Measurements from ENCODE around the gene PLD1. TPM values are rescaled to one million over a fixed set of nuclear protein-coding genes. Genes with fewer than 3 reads are reported as not detected.
"Not testable (repeated sequence)": the region's sequence is repeated elsewhere in the genome, so short reads cannot be mapped to it uniquely, and the experiment has no call there.

The PLD1 gene
- 10 to 100 TPM; 11.2 to 47.1 (median 15.6) TPM for total RNA-seq

GRCh38 chr3:171809861-171810628 is at the start of gene PLD1:
Gene PLD1 (minus strand): TSS chr3:171810483. CDS start chr3:171738051, 72,432 bp downstream.
- WGBS, 2 donors = 3 to 5% methylated on average over 12 to 33 of the region's 78 CpGs
- peaks cover 24 to 52% (median 34%) of the 10 kb centered on the region in 4 donors for H3K4me1 ChIP-seq
- no peaks in the 10 kb centered on the region for H3K9me3 ChIP-seq
- peak within 1 kb of the TSS; percentile 56 to 73 (median 67) for H3K4me3 ChIP-seq
- DNase-seq = peak; percentile 91 to 95
- no peaks in the 10 kb centered on the region for H3K36me3 ChIP-seq
- H3K27me3 ChIP-seq = no peaks in the 10 kb centered on the region
- TF ChIP-seq POLR2A (IDR thresholded peaks at IDR 0.05) (peak in 2 of 4 donors; percentile 50 to 83), CTCF (IDR thresholded peaks at IDR 0.05) (peak in 3 of 6 experiments; percentile 12 to 33 (median 15)), POLR2AphosphoS5 (IDR thresholded peaks at IDR 0.05) (peak; percentile 53 to 80), EP300 (IDR thresholded peaks at IDR 0.05) (peak in 1 of 4 donors; percentile 23)
- ATAC-seq (ENCODE audit: low FRiP score in 2 of 2) = peak; percentile 87 to 91
- H3K27ac ChIP-seq = peak within 1 kb of the TSS; percentile 80 to 96 (median 94)

GRCh38 chr3:171858770-171859169 is 48.5 kb upstream of the PLD1 start:
- H3K27me3 ChIP-seq; H3K9me3 ChIP-seq; H3K27ac ChIP-seq; DNase-seq; H3K4me3 ChIP-seq; ATAC-seq (ENCODE audit: low FRiP score in 2 of 2); H3K36me3 ChIP-seq: not testable (repeated sequence)
- H3K4me1 ChIP-seq = peaks cover 8 to 22% (median 16%) of the 10 kb centered on the region in 4 donors
- WGBS, 2 donors = 97% methylated on average over 4 of the region's 4 CpGs

GRCh38 chr3:171854649-171855305 is 44.5 kb upstream of the PLD1 start:
- TF ChIP-seq CTCF (IDR thresholded peaks at IDR 0.05) (no peak), EP300 (IDR thresholded peaks at IDR 0.05) (no peak), POLR2AphosphoS5 (IDR thresholded peaks at IDR 0.05) (no peak)
- peaks cover 5 to 9% (median 7%) of the 10 kb centered on the region in 4 donors for H3K9me3 ChIP-seq
- H3K27ac ChIP-seq = no peak overlapping the region
- H3K4me3 ChIP-seq = no peak overlapping the region
- H3K36me3 ChIP-seq = no peaks in the 10 kb centered on the region
- DNase-seq (no peak), ATAC-seq (ENCODE audit: low FRiP score in 2 of 2) (no peak)
- H3K27me3 ChIP-seq = no peaks in the 10 kb centered on the region
- H3K4me1 ChIP-seq = no peaks in the 10 kb centered on the region
- WGBS, 2 donors = 95 to 99% methylated on average over 2 of the region's 2 CpGs

- Histone ChIP-seq H3K36me3 (no peaks in the 10 kb centered on the region), H3K4me1 (no peaks in the 10 kb centered on the region), H3K9me3 (peaks cover 5 to 9% (median 7%) of the 10 kb centered on the region in 4 donors), H3K27ac (no peak overlapping the region), H3K27me3 (no peaks in the 10 kb centered on the region), H3K4me3 (no peak overlapping the region)
- no peak for DNase-seq
- no peak for ATAC-seq (ENCODE audit: low FRiP score in 2 of 2)
- no peak for TF ChIP-seq POLR2A (IDR thresholded peaks at IDR 0.05)
- TF ChIP-seq CTCF (IDR thresholded peaks at IDR 0.05) = no peak
- TF ChIP-seq EP300 (IDR thresholded peaks at IDR 0.05) = no peak
- no peak for TF ChIP-seq POLR2AphosphoS5 (IDR thresholded peaks at IDR 0.05)
- WGBS, 2 donors = 70 to 71% methylated on average over 5 of the region's 5 CpGs
Observed at GRCh38 chr3:171851660-171852058, 41.4 kb upstream of the PLD1 start.

- Histone ChIP-seq H3K4me3 (no peak overlapping the region), H3K27me3 (no peaks in the 10 kb centered on the region), H3K36me3 (no peaks in the 10 kb centered on the region), H3K9me3 (peaks cover 5 to 9% (median 7%) of the 10 kb centered on the region in 4 donors), H3K4me1 (no peaks in the 10 kb centered on the region), H3K27ac (no peak overlapping the region)
- DNase-seq (no peak), ATAC-seq (ENCODE audit: low FRiP score in 2 of 2) (no peak)
- WGBS, 2 donors = 72 to 78% methylated on average over 6 of the region's 6 CpGs
- TF ChIP-seq EP300 (IDR thresholded peaks at IDR 0.05) = no peak
- TF ChIP-seq POLR2A (IDR thresholded peaks at IDR 0.05) = no peak
- no peak for TF ChIP-seq CTCF (IDR thresholded peaks at IDR 0.05)
- TF ChIP-seq POLR2AphosphoS5 (IDR thresholded peaks at IDR 0.05) = no peak
Observed at GRCh38 chr3:171850960-171851659, 40.8 kb upstream of the PLD1 start.
